PC-9 (cell line): ENCODE measurements around the gene FLAD1. TPM values are rescaled to one million over a fixed set of nuclear protein-coding genes. Genes with fewer than 3 reads are reported as not detected.

ENCODE experiments used
- BruUV-seq: library from RNA; stranded (reverse); fragments of 400-500 nt; replicated peaks from 2 replicates; lab custom pipeline; 2021; lab: Mats Ljungman, UMichigan
- CTCF ChIA-PET: fragments of 300-600 bp; sonication (Branson Sonifier 250); formaldehyde crosslinking; loops from one replicate; lab custom pipeline; 2022; ENCODE audit warnings: antibody characterized with exemption; lab: Charles Lee
- POLR2A ChIA-PET: fragments of 300-600 bp; sonication (Branson Sonifier 250); formaldehyde crosslinking; loops from one replicate; lab custom pipeline; 2022; ENCODE audit warnings: antibody characterized with exemption; ENCODE audit not compliant: unreplicated experiment; lab: Charles Lee
- DNase-seq, 2 experiments: peaks; one replicate each; pipeline versions ENCODE4 v3.0.0 to v3.0.0-alpha.2; 2015 to 2022; ENCODE audit warnings: mixed read lengths in 1 of 2
- H2AFZ ChIP-seq: fragments of 200-600 bp; sonication (generic); 2 replicates; pipeline ENCODE4 v1.8.1; 2017; ENCODE audit warnings: antibody characterized with exemption
- H3F3A ChIP-seq: fragments of 200-600 bp; sonication (generic); 2 replicates; pipeline ENCODE4 v1.8.1; 2017; ENCODE audit warnings: antibody characterized with exemption, mild to moderate bottlenecking, low read depth; ENCODE audit not compliant: insufficient read depth
- H3K27ac ChIP-seq: fragments of 200-600 bp; sonication (generic); 2 replicates; pipeline ENCODE4 v1.6.1; 2016; ENCODE audit warnings: mixed run types
- H3K27me3 ChIP-seq: fragments of 200-600 bp; sonication (generic); 2 replicates; pipeline ENCODE4 v1.6.1; 2016; ENCODE audit warnings: low read depth, mixed run types; ENCODE audit not compliant: insufficient read depth
- H3K36me3 ChIP-seq: fragments of 200-600 bp; sonication (generic); 2 replicates; pipeline ENCODE4 v1.6.1; 2016; ENCODE audit warnings: low read depth, mixed run types
- H3K4me1 ChIP-seq: fragments of 200-600 bp; sonication (generic); replicated peaks from 2 replicates; pipeline ENCODE4 v1.6.1; 2016; ENCODE audit warnings: mixed run types; ENCODE audit not compliant: insufficient read depth
- H3K4me2 ChIP-seq: fragments of 200-600 bp; sonication (generic); 2 replicates; pipeline ENCODE4 v1.6.1; 2017; ENCODE audit warnings: mixed run types
- H3K4me3 ChIP-seq: fragments of 200-600 bp; sonication (generic); 2 replicates; pipeline ENCODE4 v1.6.1; 2016; ENCODE audit warnings: mixed run types
- H3K79me2 ChIP-seq: fragments of 200-600 bp; sonication (generic); 2 replicates; pipeline ENCODE4 v1.6.1; 2017; ENCODE audit warnings: low read depth, mixed run types
- H3K9me2 ChIP-seq: fragments of 200-600 bp; sonication (generic); 2 replicates; pipeline ENCODE4 v1.8.1; 2017; ENCODE audit warnings: mild to moderate bottlenecking; ENCODE audit not compliant: insufficient read depth
- H3K9me3 ChIP-seq: fragments of 200-600 bp; sonication (generic); 2 replicates; pipeline ENCODE4 v1.8.1; 2016; ENCODE audit warnings: low read depth; ENCODE audit not compliant: insufficient read depth
- H4K20me1 ChIP-seq: fragments of 200-600 bp; sonication (generic); 2 replicates; pipeline ENCODE4 v1.8.1; 2017; ENCODE audit not compliant: insufficient read depth
- EZH2 ChIP-seq: fragments of 200-600 bp; sonication (generic); IDR thresholded peaks from 2 replicates; pipeline ENCODE4 v1.8.0; 2017; ENCODE audit warnings: antibody characterized with exemption, low read depth
- intact Hi-C: fragments of 100-400 bp; cut with micrococcal nuclease; formaldehyde crosslinking; loops from one replicate; pipeline ENCODE4 v1.10.0; 2022; ENCODE audit not compliant: unreplicated experiment
- total RNA-seq: library from RNA; stranded (reverse); gene quantifications from 2 replicates; pipeline ENCODE4 v1.2.3, GENCODE V29; 2021
- TF ChIP-seq, protein P1 (sequence below): fragments of 200-600 bp; sonication (generic); conservative IDR thresholded peaks from 2 replicates; pipeline ENCODE4 v1.6.1; 2017; ENCODE audit warnings: mixed run types, antibody characterized with exemption, mild to moderate bottlenecking, moderate library complexity

FLAD1 gene
- total RNA-seq, 1 experiment from 2014 or later: 54.2 TPM

GRCh38 chr1:155005076-155006011 is 22.2 kb downstream of the FLAD1 start:
- Histone ChIP-seq H3K36me3 (no peaks in the 10 kb centered on the region), H3K4me3 (peak overlapping the region; percentile 100; the same call in 1 of the 2 replicates), H3K9me3 (no peaks in the 10 kb centered on the region), H3F3A (peaks cover 16% of the 10 kb centered on the region), H3K4me1 (peaks cover 10% of the 10 kb centered on the region), H3K9me2 (no peaks in the 10 kb centered on the region), H3K27me3 (no peaks in the 10 kb centered on the region), H3K4me2 (peak overlapping the region; percentile 91), H3K27ac (peak overlapping the region; percentile 60; the same call in 1 of the 2 replicates), H4K20me1 (peaks cover 14% of the 10 kb centered on the region), H3K79me2 (peaks cover 62% of the 10 kb centered on the region), H2AFZ (no peak overlapping the region)
- DNase-seq: no peak
- TF ChIP-seq EZH2: no peak
- TF ChIP-seq, protein P1, sequence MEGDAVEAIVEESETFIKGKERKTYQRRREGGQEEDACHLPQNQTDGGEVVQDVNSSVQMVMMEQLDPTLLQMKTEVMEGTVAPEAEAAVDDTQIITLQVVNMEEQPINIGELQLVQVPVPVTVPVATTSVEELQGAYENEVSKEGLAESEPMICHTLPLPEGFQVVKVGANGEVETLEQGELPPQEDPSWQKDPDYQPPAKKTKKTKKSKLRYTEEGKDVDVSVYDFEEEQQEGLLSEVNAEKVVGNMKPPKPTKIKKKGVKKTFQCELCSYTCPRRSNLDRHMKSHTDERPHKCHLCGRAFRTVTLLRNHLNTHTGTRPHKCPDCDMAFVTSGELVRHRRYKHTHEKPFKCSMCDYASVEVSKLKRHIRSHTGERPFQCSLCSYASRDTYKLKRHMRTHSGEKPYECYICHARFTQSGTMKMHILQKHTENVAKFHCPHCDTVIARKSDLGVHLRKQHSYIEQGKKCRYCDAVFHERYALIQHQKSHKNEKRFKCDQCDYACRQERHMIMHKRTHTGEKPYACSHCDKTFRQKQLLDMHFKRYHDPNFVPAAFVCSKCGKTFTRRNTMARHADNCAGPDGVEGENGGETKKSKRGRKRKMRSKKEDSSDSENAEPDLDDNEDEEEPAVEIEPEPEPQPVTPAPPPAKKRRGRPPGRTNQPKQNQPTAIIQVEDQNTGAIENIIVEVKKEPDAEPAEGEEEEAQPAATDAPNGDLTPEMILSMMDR: no peak
- no TSS peak for BruUV-seq
- intact Hi-C loops: no loop called here
- ChIA-PET CTCF (no interaction called here), POLR2A (no interaction called here)

GRCh38 chr1:155006601-155007101 is 23.5 kb downstream of the FLAD1 start:
- Histone ChIP-seq H3K79me2 (peaks cover 62% of the 10 kb centered on the region), H3K4me3 (no peak overlapping the region), H2AFZ (no peak overlapping the region), H3K27me3 (no peaks in the 10 kb centered on the region), H3K27ac (no peak overlapping the region), H3K9me3 (no peaks in the 10 kb centered on the region), H3K9me2 (no peaks in the 10 kb centered on the region), H3F3A (peaks cover 12% of the 10 kb centered on the region), H4K20me1 (peaks cover 22% of the 10 kb centered on the region), H3K4me1 (peaks cover 10% of the 10 kb centered on the region), H3K4me2 (no peak overlapping the region), H3K36me3 (no peaks in the 10 kb centered on the region)
- no peak for TF ChIP-seq EZH2
- TF ChIP-seq, protein P1: no peak
- POLR2A ChIA-PET: no interaction called here
- DNase-seq: no peak
- BruUV-seq: TSS peak; percentile 5
- CTCF ChIA-PET: no interaction called here
- intact Hi-C loops: no loop called here

- no peaks in the 10 kb centered on the region for H3K9me2 ChIP-seq
- H3K4me1 ChIP-seq: peaks cover 10% of the 10 kb centered on the region
- H4K20me1 ChIP-seq: peaks cover 28% of the 10 kb centered on the region
- H3K79me2 ChIP-seq: peaks cover 62% of the 10 kb centered on the region
- no peak overlapping the region for H2AFZ ChIP-seq
- peaks cover 18% of the 10 kb centered on the region for H3F3A ChIP-seq
- TF ChIP-seq, protein P1: no peak
- no peak for TF ChIP-seq EZH2
- no TSS peak for BruUV-seq
- CTCF ChIA-PET: no interaction called here
- H3K4me3 ChIP-seq: no peak overlapping the region
- no peak for DNase-seq
- intact Hi-C loops: no loop called here
- POLR2A ChIA-PET: no interaction called here
- no peak overlapping the region for H3K4me2 ChIP-seq
- H3K36me3 ChIP-seq: no peaks in the 10 kb centered on the region
- no peaks in the 10 kb centered on the region for H3K9me3 ChIP-seq
- no peaks in the 10 kb centered on the region for H3K27me3 ChIP-seq
- no peak overlapping the region for H3K27ac ChIP-seq
Measured at GRCh38 chr1:155007251-155007828, 24.2 kb downstream of the FLAD1 start.
